HG02973 (cell line): ENCODE data around the gene RTN4R.
A peak's percentile ranks its signal among the peaks of the same experiment; 100 is the strongest.

Source experiments
- ATAC-seq: cut with Tn5 transposase; IDR thresholded peaks from one replicate; pipeline ENCODE4 v1.9.1; 2021; ENCODE audit warnings: moderate library complexity; ENCODE audit not compliant: unreplicated experiment

Gene RTN4R

GRCh38 chr22:20258584-20259326 is 9.4 kb downstream of the RTN4R start:
- no peak for ATAC-seq

DNA sequence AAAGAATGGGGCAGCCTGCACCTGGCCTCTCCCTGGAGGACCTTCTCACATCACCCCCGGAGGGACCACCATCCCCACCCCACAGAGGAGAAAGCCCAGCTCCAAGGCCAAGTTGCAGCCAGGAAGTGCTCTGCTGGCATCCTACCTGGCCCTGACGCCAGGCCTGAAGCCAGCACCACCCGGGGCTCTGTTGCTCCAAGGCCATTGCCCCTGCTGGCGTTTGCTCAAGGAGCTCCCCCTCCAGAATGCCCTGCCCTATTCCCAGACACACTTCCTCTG is 10.2 kb downstream of the RTN4R start:
- no peak for ATAC-seq

GRCh38 chr22:20257212-20258020 is 10.7 kb downstream of the RTN4R start:
- no peak for ATAC-seq

DNA sequence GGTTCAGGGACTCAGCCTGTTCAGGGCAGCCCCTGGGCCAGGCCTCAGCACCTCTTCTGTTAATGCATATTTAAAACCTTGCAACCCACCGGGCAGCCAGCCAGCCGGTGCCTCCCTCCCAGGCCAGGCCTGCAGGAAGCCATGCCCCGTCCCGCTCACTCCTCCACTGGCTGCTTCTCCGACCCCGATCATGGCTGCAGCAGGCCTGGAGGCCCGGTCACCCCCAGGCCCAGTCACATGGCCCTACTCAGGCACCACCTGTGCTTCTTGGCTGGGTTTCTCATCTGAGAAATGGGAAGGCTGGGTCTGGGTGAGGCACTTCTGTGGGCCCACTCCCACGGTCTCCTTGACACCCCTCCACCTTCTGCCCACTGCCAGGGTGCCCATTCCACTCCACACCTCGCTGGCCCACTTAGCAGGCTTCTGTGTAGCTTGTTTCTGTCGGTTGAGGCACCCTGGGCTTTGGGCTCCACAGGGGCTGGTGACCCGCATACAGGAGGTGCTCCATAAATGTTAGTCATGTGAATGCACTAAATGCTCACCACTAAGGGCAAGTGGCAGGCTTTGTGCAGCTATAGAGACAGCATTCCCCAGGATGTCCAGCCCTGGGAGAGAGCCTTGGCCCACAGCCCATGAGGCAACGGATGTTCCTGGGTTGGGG is 11.4 kb downstream of the RTN4R start:
- ATAC-seq: no peak

GRCh38 chr22:20256027-20256426 is 12.1 kb downstream of the RTN4R start:
- ATAC-seq: no peak

- no peak for ATAC-seq
These were observed 12.9 kb downstream of the RTN4R start for GRCh38 chr22:20254975-20255946.

GRCh38 chr22:20253161-20253560 is 15.0 kb downstream of the RTN4R start:
- ATAC-seq: no peak

DNA sequence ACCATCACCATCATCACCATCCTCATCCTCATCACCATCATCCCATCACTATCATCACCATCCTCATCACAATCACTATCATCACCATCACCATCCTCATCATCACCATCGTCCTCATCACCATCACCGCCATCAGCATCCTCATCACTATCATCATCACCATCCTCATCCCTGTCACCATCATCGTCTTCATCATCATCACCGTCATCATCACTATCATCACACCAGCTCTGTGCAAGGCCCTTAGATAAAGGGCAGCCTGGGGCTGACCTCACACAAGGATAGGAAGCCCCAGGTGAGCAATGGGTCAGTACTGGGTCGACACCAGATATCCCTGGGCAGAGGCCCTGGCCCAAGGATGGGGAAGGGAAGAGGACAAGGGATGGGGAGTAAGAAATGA is 16.1 kb downstream of the RTN4R start:
- ATAC-seq: no peak

- ATAC-seq: no peak
These were observed 16.6 kb downstream of the RTN4R start for GRCh38 chr22:20251491-20251890.

DNA sequence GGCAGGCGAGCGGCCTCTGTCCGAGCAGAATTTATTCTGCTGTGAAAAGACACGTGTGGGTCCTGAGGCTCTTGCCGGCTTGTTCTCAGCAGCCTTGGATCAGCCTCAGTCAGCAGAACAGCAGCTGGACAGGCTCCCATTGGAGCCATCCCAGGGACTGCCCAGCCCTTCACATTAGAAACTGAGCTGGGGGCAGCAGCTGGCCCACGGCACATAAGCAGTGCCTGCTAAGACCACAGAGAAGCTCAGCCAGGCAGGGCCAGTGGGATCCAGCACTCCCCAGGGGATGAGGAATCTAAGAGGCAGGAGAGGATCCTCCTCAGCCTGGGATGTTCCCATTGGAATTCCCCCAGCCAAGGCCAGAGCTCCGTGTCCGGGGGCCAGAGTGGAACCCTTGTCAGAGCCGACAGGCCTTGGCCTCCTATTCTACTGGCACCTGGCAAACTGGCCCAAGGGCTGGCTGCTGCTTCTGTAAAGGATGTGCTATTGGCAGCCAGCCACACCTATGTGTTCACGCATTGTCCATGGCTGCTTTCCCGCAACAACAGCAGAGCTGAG is 18.2 kb downstream of the RTN4R start:
- no peak for ATAC-seq

DNA sequence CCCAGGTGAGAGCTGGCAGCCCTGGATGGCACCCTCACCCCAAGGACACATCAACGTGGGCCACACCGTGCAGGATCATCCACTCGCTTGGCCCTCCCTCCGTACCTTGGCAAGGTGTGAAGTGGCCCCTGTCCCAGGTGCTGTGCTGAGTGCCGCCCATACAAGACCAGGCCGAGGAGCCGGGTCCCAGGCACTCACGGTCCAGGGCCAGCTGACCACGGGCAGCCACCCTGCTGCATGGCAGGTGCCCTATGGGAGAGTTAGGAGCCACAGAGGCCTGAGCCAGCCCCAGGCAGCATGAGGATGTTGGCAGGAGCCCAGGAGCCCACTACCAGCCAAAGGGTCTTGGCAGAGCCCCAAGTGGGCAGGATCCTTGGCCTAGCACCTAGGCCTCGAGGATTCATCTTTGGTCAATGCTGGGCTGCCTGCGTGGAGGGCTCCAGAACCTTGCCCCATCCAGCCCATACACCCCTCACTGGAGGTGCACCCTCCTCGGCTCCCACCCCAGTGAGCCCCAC is 19.6 kb downstream of the RTN4R start:
- no peak for ATAC-seq

DNA sequence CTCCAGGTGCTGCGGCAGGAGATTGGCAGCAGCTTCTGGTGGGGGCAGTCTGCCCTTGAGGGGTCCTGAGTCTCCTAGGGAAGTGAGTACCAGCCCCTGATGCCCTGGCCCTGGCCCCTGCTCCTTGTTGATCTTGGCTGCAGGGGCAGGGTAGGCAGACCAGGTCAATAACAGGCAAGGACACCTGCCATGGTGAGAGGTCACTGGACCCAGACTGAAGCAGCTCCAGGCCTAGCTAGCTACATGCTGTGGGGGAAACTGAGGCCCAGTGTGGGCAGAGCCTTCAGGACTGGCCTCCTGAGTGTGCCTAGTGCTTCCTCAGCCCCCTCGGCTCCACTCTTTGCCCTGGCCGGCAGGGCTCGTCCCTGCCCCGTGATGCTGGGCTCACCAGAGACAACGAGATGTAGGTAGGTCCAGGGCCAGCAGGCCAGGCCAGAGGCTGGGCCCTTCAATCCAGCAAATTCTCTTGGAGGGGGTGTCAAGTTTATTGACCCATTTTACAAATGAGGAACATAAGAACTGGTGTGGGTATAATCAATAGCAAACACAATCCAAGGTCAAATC is 20.4 kb downstream of the RTN4R start:
- no peak for ATAC-seq

DNA sequence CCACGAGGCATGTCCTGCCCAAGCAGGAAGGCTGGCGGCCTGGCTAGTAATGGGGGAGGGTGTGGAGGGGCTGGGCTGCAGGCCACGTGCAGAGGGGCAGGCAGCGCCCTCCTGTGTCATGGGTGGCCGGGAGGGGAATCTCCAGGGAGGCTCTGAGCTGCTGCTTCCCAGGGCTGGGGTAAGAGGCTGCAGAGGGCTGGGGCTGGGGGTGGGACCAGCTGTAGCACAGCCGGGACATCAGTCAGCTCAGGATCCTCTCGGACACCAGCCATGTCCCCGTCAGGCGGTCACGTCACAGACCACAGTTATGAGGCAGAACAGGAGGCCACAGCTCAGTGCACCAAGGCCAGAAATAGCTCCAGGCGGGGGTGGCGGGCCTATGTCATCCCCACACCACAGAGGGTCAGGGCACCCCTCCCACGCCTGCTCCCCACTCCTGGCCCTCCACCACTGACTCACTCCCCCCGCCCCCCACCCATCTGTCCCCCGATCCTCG is 21.1 kb downstream of the RTN4R start:
- ATAC-seq: peak; percentile 38

- no peak for ATAC-seq
These were observed 21.6 kb downstream of the RTN4R start for GRCh38 chr22:20246368-20247009.

- no peak for ATAC-seq
These were observed 22.3 kb downstream of the RTN4R start for GRCh38 chr22:20245577-20246367.

GRCh38 chr22:20244691-20245576 is 23.2 kb downstream of the RTN4R start:
- ATAC-seq: no peak

- no peak for ATAC-seq
These were observed 23.9 kb downstream of the RTN4R start for GRCh38 chr22:20244250-20244648.
